ENCODE data around the gene AKAP8. TPM values are rescaled to one million over a fixed set of nuclear protein-coding genes. Genes with fewer than 3 reads are reported as not detected.

Gene AKAP8
- polyA plus RNA-seq, 1 donor from 2014 or later: 22.7 TPM

DNA sequence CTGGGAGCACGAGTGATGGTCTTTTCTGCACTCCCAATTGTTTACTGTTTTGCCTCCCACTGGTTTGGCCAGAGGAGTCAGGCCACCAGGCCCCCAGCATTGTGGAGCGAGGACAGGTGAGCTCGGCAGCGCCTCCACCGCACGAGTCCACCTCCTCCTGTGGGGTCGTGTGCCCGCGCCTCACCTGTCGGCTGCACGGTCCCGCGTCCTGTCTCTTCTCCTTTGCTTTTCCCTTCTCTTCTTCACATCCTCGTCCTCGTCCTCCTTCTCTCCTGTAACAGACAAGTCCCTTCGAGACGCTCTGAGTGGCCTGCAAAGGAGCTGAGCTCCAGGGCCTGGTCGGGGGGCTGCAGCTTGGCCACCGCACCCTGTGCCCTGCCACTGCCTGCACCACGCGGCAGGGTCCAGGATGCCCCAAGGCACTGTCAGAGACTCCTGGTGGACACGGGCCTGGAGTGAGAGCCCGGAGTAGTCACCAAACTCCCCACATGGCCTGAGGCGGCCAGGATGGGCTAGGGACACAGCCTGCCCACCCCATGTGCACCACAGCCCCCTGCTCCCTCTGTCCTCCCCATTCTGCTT lies 11.4 kb downstream of the AKAP8 start:
- Histone ChIP-seq H3K9ac (ENCODE audit: low read length) (no peak overlapping the region), H4K20me1 (ENCODE audit: insufficient read depth) (no peaks in the 10 kb centered on the region), H3F3A (ENCODE audit: insufficient read depth, low read length, poor library complexity, severe bottlenecking) (no peaks in the 10 kb centered on the region), H3K4me3 (ENCODE audit: low read length) (no peak overlapping the region), H3K27me3 (ENCODE audit: insufficient read depth, low read depth, low read length) (no peaks in the 10 kb centered on the region), H3K36me3 (ENCODE audit: insufficient read depth, low read length) (peaks cover 13% of the 10 kb centered on the region), H3K9me3 (ENCODE audit: low read length) (no peaks in the 10 kb centered on the region), H3K4me2 (ENCODE audit: low read length) (no peak overlapping the region), H3K9me2 (ENCODE audit: insufficient read depth, low read length) (no peaks in the 10 kb centered on the region), H3K27ac (ENCODE audit: low read length) (no peak overlapping the region), H2AFZ (ENCODE audit: low read depth, low read length) (no peak overlapping the region), H3K79me2 (replicated peaks; ENCODE audit: insufficient read depth, low read length) (no peaks in the 10 kb centered on the region)
- TF ChIP-seq TAF1 (IDR thresholded peaks at IDR 0.05; ENCODE audit: low read depth) (no peak), EZH2 (IDR thresholded peaks at IDR 0.05; ENCODE audit: borderline replicate concordance, insufficient read depth, low read length, poor library complexity, severe bottlenecking) (no peak), SMC3 (conservative IDR thresholded peaks at IDR 0.05; ENCODE audit: poor library complexity) (no peak), POLR2AphosphoS5 (IDR thresholded peaks at IDR 0.05) (no peak), MXI1 (conservative IDR thresholded peaks at IDR 0.05; ENCODE audit: poor library complexity, severe bottlenecking) (no peak), EP300 (conservative IDR thresholded peaks at IDR 0.05; ENCODE audit: poor library complexity, severe bottlenecking) (no peak), RAD21 (conservative IDR thresholded peaks at IDR 0.05) (no peak)
- TF ChIP-seq, protein P1, sequence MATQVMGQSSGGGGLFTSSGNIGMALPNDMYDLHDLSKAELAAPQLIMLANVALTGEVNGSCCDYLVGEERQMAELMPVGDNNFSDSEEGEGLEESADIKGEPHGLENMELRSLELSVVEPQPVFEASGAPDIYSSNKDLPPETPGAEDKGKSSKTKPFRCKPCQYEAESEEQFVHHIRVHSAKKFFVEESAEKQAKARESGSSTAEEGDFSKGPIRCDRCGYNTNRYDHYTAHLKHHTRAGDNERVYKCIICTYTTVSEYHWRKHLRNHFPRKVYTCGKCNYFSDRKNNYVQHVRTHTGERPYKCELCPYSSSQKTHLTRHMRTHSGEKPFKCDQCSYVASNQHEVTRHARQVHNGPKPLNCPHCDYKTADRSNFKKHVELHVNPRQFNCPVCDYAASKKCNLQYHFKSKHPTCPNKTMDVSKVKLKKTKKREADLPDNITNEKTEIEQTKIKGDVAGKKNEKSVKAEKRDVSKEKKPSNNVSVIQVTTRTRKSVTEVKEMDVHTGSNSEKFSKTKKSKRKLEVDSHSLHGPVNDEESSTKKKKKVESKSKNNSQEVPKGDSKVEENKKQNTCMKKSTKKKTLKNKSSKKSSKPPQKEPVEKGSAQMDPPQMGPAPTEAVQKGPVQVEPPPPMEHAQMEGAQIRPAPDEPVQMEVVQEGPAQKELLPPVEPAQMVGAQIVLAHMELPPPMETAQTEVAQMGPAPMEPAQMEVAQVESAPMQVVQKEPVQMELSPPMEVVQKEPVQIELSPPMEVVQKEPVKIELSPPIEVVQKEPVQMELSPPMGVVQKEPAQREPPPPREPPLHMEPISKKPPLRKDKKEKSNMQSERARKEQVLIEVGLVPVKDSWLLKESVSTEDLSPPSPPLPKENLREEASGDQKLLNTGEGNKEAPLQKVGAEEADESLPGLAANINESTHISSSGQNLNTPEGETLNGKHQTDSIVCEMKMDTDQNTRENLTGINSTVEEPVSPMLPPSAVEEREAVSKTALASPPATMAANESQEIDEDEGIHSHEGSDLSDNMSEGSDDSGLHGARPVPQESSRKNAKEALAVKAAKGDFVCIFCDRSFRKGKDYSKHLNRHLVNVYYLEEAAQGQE (IDR thresholded peaks at IDR 0.05; ENCODE audit: borderline replicate concordance): no peak
- TF ChIP-seq, protein P2, sequence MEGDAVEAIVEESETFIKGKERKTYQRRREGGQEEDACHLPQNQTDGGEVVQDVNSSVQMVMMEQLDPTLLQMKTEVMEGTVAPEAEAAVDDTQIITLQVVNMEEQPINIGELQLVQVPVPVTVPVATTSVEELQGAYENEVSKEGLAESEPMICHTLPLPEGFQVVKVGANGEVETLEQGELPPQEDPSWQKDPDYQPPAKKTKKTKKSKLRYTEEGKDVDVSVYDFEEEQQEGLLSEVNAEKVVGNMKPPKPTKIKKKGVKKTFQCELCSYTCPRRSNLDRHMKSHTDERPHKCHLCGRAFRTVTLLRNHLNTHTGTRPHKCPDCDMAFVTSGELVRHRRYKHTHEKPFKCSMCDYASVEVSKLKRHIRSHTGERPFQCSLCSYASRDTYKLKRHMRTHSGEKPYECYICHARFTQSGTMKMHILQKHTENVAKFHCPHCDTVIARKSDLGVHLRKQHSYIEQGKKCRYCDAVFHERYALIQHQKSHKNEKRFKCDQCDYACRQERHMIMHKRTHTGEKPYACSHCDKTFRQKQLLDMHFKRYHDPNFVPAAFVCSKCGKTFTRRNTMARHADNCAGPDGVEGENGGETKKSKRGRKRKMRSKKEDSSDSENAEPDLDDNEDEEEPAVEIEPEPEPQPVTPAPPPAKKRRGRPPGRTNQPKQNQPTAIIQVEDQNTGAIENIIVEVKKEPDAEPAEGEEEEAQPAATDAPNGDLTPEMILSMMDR (IDR thresholded peaks at IDR 0.05; ENCODE audit: poor library complexity, severe bottlenecking): no peak

DNA sequence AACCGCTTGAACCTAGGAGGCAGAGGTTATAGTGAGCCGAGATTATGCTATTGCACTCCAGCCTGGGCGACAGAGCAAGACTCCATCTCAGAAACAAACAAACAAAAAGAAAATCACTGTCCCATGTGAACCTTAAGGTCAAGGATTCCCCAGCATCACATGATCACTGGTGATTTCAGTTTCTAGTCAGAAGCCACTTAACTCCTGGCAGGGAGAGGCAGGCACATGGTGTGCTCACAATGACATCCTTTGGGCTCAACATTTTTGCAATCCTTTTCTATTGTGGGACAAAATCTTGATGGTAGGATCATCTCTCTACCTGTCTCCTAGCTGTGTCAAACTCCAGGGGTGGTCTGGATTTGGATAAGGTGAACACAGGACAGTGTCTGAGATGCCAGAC lies 12.1 kb downstream of the AKAP8 start:
- H3K4me2 ChIP-seq (ENCODE audit: low read length): no peak overlapping the region
- H3K9me3 ChIP-seq (ENCODE audit: low read length): no peaks in the 10 kb centered on the region
- H3K4me3 ChIP-seq (ENCODE audit: low read length): no peak overlapping the region
- H3K9ac ChIP-seq (ENCODE audit: low read length): no peak overlapping the region
- no peaks in the 10 kb centered on the region for H3K27me3 ChIP-seq (ENCODE audit: insufficient read depth, low read depth, low read length)
- no peaks in the 10 kb centered on the region for H3K9me2 ChIP-seq (ENCODE audit: insufficient read depth, low read length)
- H3K27ac ChIP-seq (ENCODE audit: low read length): no peak overlapping the region
- H2AFZ ChIP-seq (ENCODE audit: low read depth, low read length): no peak overlapping the region
- H3K79me2 ChIP-seq (replicated peaks; ENCODE audit: insufficient read depth, low read length): no peaks in the 10 kb centered on the region
- H4K20me1 ChIP-seq (ENCODE audit: insufficient read depth): no peaks in the 10 kb centered on the region
- H3K36me3 ChIP-seq (ENCODE audit: insufficient read depth, low read length): peaks cover 13% of the 10 kb centered on the region
- no peaks in the 10 kb centered on the region for H3F3A ChIP-seq (ENCODE audit: insufficient read depth, low read length, poor library complexity, severe bottlenecking)
- TF ChIP-seq MXI1 (conservative IDR thresholded peaks at IDR 0.05; ENCODE audit: poor library complexity, severe bottlenecking): no peak
- no peak for TF ChIP-seq SMC3 (conservative IDR thresholded peaks at IDR 0.05; ENCODE audit: poor library complexity)

Data from neural cell (in vitro differentiated cells).